HG03439 (cell line): ENCODE measurements around the gene SLX4IP.
"Not testable (repeated sequence)": the region's sequence is repeated elsewhere in the genome, so short reads cannot be mapped to it uniquely, and the experiment has no call there.

Source experiments
- ATAC-seq: cut with Tn5 transposase; IDR thresholded peaks from one replicate; pipeline ENCODE4 v1.9.1; 2021; ENCODE audit warnings: mild to moderate bottlenecking, moderate library complexity; ENCODE audit not compliant: unreplicated experiment

Gene SLX4IP

DNA sequence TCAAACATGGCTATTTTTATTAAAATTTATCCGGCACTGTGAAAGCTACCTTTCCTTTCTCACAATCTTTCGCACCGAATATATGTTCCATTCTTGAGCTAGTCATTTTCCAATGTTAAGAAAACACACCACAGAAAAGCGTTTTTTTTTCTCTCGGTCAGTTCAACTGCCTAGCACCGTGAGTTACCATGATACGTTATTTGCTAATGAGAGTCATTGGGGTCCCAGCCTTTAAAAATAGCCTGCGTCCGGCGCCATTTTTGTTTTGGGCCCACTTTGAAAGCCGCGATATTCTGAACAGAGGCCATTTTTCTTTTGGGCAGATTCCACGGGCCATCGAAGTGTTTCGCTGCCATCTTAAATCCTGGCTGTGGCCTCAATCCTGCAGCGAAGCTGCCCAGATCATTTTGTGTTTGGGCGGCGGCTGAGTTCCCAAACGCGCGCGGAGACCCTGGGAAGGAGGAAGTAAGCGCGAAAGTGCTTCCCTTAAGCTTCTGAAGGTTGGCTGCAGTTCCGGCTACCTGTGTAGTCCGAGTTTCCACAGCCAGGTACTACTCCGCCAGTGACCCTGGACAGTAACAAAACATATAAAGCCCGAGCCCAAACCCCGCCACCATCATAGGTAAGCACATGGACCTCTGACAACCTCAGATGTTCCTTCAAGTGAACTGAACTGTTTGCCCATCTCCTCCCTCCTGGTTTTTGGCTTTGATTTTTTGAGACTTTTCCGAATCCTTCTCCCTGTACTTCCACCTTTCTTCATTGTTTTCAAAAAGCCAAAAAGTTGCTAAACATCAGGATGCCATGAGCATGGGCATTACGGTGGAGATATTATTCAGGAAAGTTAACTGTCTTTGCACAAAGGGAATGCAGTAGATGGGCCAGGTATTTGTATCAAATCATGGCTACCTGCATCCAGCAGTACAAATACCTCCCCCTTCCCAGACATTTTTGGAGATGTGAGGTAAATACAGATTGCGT, at the start of gene SLX4IP:
Gene SLX4IP (plus strand): TSS at position 474 of the 981 bp plus-strand sequence. CDS start 22,900 bp downstream, outside the sequence.
- ATAC-seq = peak; percentile 54

DNA sequence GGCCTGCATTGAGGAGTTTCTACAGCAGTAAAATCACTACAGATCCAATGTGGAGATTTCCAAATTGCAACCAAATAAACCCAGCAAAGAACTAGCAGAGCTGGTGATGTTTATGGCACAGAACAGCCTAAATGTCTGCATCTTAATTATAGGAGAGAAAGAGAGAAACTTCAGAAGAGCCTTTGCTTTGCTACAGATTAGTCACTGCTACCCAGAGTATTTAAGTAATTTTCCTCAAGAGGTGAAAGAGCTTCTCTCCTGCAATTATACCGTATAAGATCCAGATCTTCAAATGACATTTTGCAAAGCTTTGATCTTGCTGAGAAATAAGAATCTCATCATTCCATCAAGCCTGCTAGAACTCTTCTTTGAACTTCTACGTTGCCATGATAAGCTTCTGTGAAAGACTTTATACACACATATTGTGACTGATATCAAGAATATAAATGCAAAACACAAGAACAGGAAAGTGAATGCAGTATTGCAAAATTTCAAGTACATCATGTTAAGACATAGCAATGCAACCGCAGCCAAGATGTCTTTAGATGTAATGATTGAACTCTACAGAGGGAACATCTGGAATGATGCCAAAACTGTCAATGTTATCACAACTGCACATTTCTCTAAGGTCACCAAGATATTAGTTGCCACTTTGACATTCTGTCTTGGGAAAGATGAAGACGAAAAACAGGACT, 49.1 kb upstream of the SLX4IP start:
- ATAC-seq = no peak

- ATAC-seq = no peak
Measured at GRCh38 chr20:10387686-10388085, 47.4 kb upstream of the SLX4IP start.

GRCh38 chr20:10388597-10388996, 46.5 kb upstream of the SLX4IP start:
- ATAC-seq = no peak

DNA sequence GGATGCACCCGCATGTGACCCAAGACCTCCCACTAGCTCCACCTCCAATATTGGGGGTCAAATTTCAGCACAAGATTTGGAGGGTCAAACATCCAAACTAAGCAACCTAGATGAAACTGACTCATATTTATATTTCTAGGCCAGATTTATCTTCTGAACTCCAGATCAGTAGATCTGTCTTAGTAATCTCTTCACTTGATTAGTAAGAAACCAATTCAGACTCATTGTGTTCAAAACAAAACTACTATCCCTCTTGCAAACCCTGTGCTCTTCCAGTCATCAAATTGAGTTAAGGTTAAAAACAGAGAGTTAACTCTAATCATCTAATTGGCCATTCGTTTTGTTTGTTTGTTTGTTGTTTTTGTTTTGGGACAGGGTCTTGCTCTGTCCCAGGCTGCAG, 44.4 kb upstream of the SLX4IP start:
- no peak for ATAC-seq

- not testable (repeated sequence) for ATAC-seq
Measured at GRCh38 chr20:10394752-10395151, 40.4 kb upstream of the SLX4IP start.

GRCh38 chr20:10398834-10399369, 36.2 kb upstream of the SLX4IP start:
- no peak for ATAC-seq

- ATAC-seq = no peak
Measured at GRCh38 chr20:10402938-10403608, 32.0 kb upstream of the SLX4IP start.

DNA sequence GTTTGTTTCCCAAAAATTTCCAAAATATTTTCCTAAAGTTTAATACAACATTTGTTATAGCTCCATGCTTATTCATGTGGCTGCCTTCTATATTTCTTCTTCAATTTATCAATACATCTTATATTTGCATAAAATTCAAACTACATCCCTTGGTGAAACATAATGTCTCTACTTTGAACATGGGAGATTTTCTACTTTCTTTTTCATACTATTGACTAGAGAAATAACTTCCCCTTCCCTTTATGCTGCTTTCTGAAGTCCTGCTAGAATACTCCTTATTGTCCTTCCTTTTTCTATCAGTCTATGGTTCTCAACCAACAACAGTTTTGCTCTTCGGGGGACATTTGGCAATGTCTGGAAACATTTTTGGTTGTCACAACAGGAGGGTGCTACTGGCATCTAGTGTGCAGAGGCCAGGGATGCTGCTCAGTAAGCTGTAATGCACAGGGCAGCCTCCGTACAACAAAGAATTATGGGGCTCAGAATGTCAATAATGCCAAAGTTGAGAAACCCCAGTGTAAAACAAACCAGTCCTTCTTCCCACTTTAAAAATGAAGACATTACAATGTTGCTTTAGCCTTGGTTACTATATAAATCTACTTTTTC, 31.0 kb upstream of the SLX4IP start:
- ATAC-seq = no peak

- ATAC-seq = no peak
Measured at GRCh38 chr20:10404959-10405530, 30.1 kb upstream of the SLX4IP start.

DNA sequence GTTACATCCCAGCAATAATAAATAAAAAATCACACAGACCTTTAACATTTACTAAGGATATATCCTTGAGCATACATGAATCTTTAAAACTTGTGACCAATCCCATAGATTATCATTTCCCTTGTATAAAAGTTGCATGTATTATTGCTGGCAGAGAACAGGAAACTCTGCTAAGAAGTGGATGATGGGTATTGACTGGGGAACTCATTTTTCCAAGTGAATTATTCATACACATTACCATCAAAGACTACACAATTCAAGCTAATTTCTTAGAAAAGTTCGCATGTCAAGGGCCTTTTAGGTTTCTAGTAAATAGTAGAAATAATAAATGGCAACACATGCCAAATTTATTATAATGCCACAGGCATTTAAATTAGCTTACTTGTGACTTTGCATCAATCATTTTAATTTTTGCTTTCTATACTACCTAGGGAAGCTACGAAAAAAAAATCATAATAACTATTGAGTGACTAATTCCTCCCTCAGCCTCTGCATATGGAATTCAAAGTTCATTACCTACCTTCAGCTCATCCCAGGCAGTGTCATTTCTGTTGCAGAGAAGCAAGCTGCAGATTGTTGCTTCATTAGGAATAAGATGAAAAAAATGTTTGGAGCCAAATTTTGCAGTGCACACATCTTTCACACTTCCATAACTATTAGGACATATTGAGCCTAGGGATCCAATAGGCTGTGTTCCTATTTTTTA, 26.8 kb upstream of the SLX4IP start:
- no peak for ATAC-seq

GRCh38 chr20:10411673-10412072, 23.4 kb upstream of the SLX4IP start:
- ATAC-seq = no peak

DNA sequence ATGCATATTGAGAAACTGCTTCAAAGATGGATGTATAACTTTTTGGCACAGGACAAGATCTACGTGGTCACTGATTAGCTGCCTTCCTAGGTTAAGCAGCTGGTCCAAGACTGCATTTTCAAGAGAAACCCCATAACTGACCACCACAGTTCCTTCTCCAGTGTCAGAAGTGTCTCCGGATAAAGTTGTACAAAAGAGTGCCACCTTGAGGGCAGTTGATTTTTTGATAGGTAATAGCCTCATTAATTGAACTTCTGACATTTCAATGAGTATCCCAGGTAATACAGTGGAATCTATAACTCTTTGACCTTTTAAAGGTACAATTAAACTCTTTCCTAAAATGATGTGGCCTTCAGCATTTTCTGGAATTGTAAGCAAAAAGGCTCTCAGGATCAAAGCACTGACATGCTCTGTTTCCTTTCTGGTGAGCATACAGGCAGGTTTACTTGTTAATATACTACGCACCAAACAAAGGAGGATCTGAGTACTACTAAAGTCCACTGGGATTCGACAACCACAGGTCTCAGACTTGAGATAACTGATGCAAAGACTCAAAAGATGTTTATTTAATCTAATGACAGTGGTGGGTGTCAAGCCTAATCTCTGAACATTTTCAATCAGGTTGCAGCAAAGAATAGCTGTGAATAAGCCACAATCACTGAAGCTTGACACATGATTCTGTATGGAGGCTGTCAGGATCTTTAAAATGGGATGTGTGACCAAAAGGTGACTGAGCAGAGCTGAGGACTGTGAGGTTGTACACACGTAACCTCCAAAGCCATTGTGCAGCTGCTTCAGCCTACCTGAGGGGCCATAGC, 22.3 kb upstream of the SLX4IP start:
- no peak for ATAC-seq

- no peak for ATAC-seq
Measured at GRCh38 chr20:10415013-10415650, 20.0 kb upstream of the SLX4IP start.

- ATAC-seq = not testable (repeated sequence)
Measured at GRCh38 chr20:10417218-10417617, 17.9 kb upstream of the SLX4IP start.

DNA sequence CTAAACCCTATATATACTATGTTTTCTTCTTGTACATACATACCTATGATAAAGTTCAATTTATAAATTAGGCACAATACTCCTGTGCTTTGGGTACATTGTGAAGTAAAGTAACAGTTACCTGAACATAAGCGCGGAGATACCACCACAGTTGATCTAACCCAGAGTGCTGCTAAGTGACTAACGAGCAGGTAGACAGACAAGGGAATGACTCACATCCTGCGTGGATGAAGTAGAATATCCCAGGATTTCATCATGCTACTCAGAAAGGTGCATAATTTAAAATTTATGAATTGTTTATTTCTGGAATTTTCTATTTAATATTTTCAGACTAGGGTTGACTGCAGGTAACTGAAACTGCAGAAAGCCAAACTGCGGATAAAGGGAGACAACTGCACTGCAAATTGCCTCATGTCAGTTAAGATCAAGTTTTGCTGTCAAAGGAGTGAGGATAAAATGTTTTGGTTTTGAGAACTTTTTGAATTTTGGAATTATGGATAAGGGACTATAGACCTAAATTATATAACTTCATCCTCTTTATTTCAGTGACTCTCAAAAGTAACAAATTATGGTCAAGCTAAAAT, 15.5 kb upstream of the SLX4IP start:
- no peak for ATAC-seq

- no peak for ATAC-seq
Measured at GRCh38 chr20:10423735-10424134, 11.4 kb upstream of the SLX4IP start.
